K562 (cell line): ENCODE data around the gene YIPF2. TPM values are rescaled to one million over a fixed set of nuclear protein-coding genes. Genes with fewer than 3 reads are reported as not detected.

ENCODE experiments used
- ATAC-seq: fragments of 200-7000 bp; cut with Tn5 transposase; 3 replicates; pipeline ENCODE4 v1.9.1; 2020; ENCODE audit warnings: moderate library complexity
- BruUV-seq: library from RNA; stranded (reverse); fragments of 400-500 nt; replicated peaks from 2 replicates; lab custom pipeline; 2021; lab: Mats Ljungman, UMichigan
- CTCF ChIA-PET: fragments of 300-600 bp; formaldehyde crosslinking; extraction: SDS; loops from one replicate; lab custom pipeline; 2021; ENCODE audit warnings: low intra/inter-chr PET ratio; lab: Yijun Ruan, JAX
- POLR2A ChIA-PET: fragments of 300-600, 350-650 bp; sonication (Branson Sonifier 250); formaldehyde crosslinking; extraction: SDS; loops from one replicate; lab custom pipeline; 2021; ENCODE audit warnings: antibody characterized with exemption, inconsistent platforms; lab: Yijun Ruan, JAX
- DNase-seq, 4 experiments: peaks; one replicate each; pipeline versions ENCODE4 v3.0.0 to v3.0.0-alpha.2; 2011 to 2018; ENCODE audit warnings: low spot score in 3 of 4, mixed read lengths in 3 of 4; ENCODE audit errors: extremely low read depth in 1 of 4
- FAIRE-seq: peaks from 2 replicates; lab custom pipeline; 2011; peaks lifted over from hg19 to GRCh38; lab: Jason Lieb, UNC
- H2AFZ ChIP-seq: 2 replicates; pipeline ENCODE4 v1.6.0; 2011; ENCODE audit warnings: low read depth, low read length, control low read depth, inconsistent platforms
- H3K27ac ChIP-seq: fragments of 200-600 bp; 3 replicates; pipeline ENCODE4 v1.8.0; 2011; ENCODE audit warnings: low read depth, mild to moderate bottlenecking, control low read depth, inconsistent platforms, low read length, moderate library complexity, mixed read lengths; ENCODE audit errors: extremely low read depth
- H3K27me3 ChIP-seq, 2 experiments: fragments of 300-600 bp in 1 of 2; 2 replicates in 1 of 2; 3 replicates in 1 of 2; pipeline versions ENCODE4 v1.6.0 to v1.8.0; 2011; ENCODE audit warnings: inconsistent platforms in 2 of 2, low read length in 2 of 2, mild to moderate bottlenecking in 1 of 2, mixed read lengths in 1 of 2, moderate library complexity in 1 of 2; ENCODE audit not compliant: control insufficient read depth in 2 of 2, insufficient read depth in 2 of 2
- H3K36me3 ChIP-seq: fragments of 300-600 bp; 3 replicates; pipeline ENCODE4 v1.8.0; 2011; ENCODE audit warnings: mild to moderate bottlenecking, low read length, inconsistent platforms; ENCODE audit not compliant: control insufficient read depth, insufficient read depth
- H3K4me1 ChIP-seq, 2 experiments: fragments of 200-600 bp in 1 of 2; replicated peaks in 1 of 2; 2 replicates in 1 of 2; 3 replicates in 1 of 2; pipeline versions ENCODE4 v1.5.1 to v1.8.0; 2011; ENCODE audit warnings: inconsistent platforms in 2 of 2, low read length in 2 of 2, mild to moderate bottlenecking in 1 of 2, mixed read lengths in 1 of 2, moderate library complexity in 1 of 2; ENCODE audit not compliant: control insufficient read depth in 2 of 2, insufficient read depth in 2 of 2
- H3K4me2 ChIP-seq: 2 replicates; pipeline ENCODE4 v1.6.1; 2011; ENCODE audit warnings: low read length, control low read depth, inconsistent platforms, mixed read lengths; ENCODE audit not compliant: insufficient read depth
- H3K4me3 ChIP-seq: fragments of 200-600 bp; sonication (generic), shearing (Covaris generic); 2 replicates; pipeline ENCODE4 v1.5.1; 2016; ENCODE audit warnings: control low read depth, inconsistent platforms
- H3K79me2 ChIP-seq: fragments of 200-600 bp; 3 replicates; pipeline ENCODE4 v1.8.0; 2011; ENCODE audit warnings: low read length, inconsistent platforms; ENCODE audit not compliant: control insufficient read depth, insufficient read depth
- H3K9ac ChIP-seq, 2 experiments: 2 replicates each; pipeline versions ENCODE4 v1.6.0 to v1.6.1; 2011; ENCODE audit warnings: low read depth in 2 of 2, low read length in 2 of 2, control low read depth in 1 of 2, inconsistent platforms in 1 of 2, mild to moderate bottlenecking in 1 of 2, mixed read lengths in 1 of 2; ENCODE audit not compliant: insufficient read depth in 1 of 2
- H3K9me1 ChIP-seq: one replicate; pipeline ENCODE4 v1.6.0; 2011; ENCODE audit warnings: inconsistent platforms, mild to moderate bottlenecking, low read length, moderate library complexity; ENCODE audit not compliant: control insufficient read depth, insufficient read depth
- H3K9me3 ChIP-seq: replicated peaks from 2 replicates; pipeline ENCODE4 v1.5.1; 2011; ENCODE audit warnings: low read depth, low read length, inconsistent platforms; ENCODE audit not compliant: control insufficient read depth, insufficient read depth
- H4K20me1 ChIP-seq: replicated peaks from 2 replicates; pipeline ENCODE4 v1.6.1; 2011; ENCODE audit warnings: low read length, inconsistent platforms, mixed read lengths; ENCODE audit not compliant: control insufficient read depth, insufficient read depth
- ARHGAP35 ChIP-seq: fragments of 450-650 bp; IDR thresholded peaks from 2 replicates; pipeline ENCODE4 v1.6.1; 2018; ENCODE audit not compliant: partially characterized antibody
- DIDO1 ChIP-seq: fragments of 450-650 bp; IDR thresholded peaks from 2 replicates; pipeline ENCODE4 v1.6.1; 2016; ENCODE audit warnings: low read depth, missing biosample characterization, missing genetic modification characterization
- ETV1 ChIP-seq: fragments of 450-650 bp; conservative IDR thresholded peaks from 2 replicates; pipeline ENCODE4 v1.6.1; 2016; ENCODE audit warnings: missing genetic modification characterization, control low read depth, low read depth, missing compliant biosample characterization
- HDAC8 ChIP-seq: fragments of 450-650 bp; IDR thresholded peaks from 2 replicates; pipeline ENCODE4 v1.6.1; 2016; ENCODE audit warnings: mild to moderate bottlenecking, missing genetic modification characterization, moderate library complexity, missing compliant biosample characterization
- HMG20B ChIP-seq: fragments of 250-450 bp; sonication (Bioruptor Pico); IDR thresholded peaks from 2 replicates; pipeline ENCODE4 v1.5.0; 2021; ENCODE audit warnings: mild to moderate bottlenecking
- ILF3 ChIP-seq: fragments of 450-650 bp; IDR thresholded peaks from 2 replicates; pipeline ENCODE4 v1.6.1; 2018; ENCODE audit warnings: antibody characterized with exemption, mild to moderate bottlenecking, moderate library complexity, borderline replicate concordance
- KAT7 ChIP-seq: sonication (generic); formaldehyde crosslinking; IDR thresholded peaks from 2 replicates; pipeline ENCODE4 v1.8.0; 2022; ENCODE audit warnings: missing genetic modification reagents, mild to moderate bottlenecking, borderline replicate concordance
- KLF16 ChIP-seq: IDR thresholded peaks from 2 replicates; pipeline ENCODE4 v1.6.1; 2016; ENCODE audit warnings: antibody characterized with exemption
- MED1 ChIP-seq: sonication (generic); formaldehyde crosslinking; IDR thresholded peaks from 2 replicates; pipeline ENCODE4 v1.8.1; 2023; ENCODE audit warnings: missing genetic modification reagents, borderline replicate concordance
- POLR2A ChIP-seq: fragments of 450-650 bp; conservative IDR thresholded peaks from 2 replicates; pipeline ENCODE4 v1.6.1; 2016
- POLR2B ChIP-seq: fragments of 450-650 bp; IDR thresholded peaks from 2 replicates; pipeline ENCODE4 v1.6.1; 2018; ENCODE audit warnings: low read depth; ENCODE audit not compliant: partially characterized antibody
- POLR2G ChIP-seq: fragments of 200-400 bp; formaldehyde crosslinking; IDR thresholded peaks from 2 replicates; pipeline ENCODE4 v1.6.1; 2017; ENCODE audit warnings: low read depth, mild to moderate bottlenecking, antibody characterized with exemption, low read length, moderate library complexity
- RBFOX2 ChIP-seq: fragments of 200-400 bp; formaldehyde crosslinking; IDR thresholded peaks from 2 replicates; pipeline ENCODE4 v1.6.1; 2017; ENCODE audit warnings: low read depth, mild to moderate bottlenecking, low read length, moderate library complexity
- SREBF1 ChIP-seq: fragments of 150-350 bp; IDR thresholded peaks from 2 replicates; pipeline ENCODE4 v1.6.1; 2014; ENCODE audit warnings: antibody characterized with exemption, low read depth, low read length, borderline replicate concordance
- SUPT5H ChIP-seq: fragments of 450-650 bp; IDR thresholded peaks from 2 replicates; pipeline ENCODE4 v1.6.1; 2016
- ZNF696 ChIP-seq: fragments of 250-450 bp; sonication (Bioruptor Pico); conservative IDR thresholded peaks from 2 replicates; pipeline ENCODE4 v1.4.0; 2020; ENCODE audit warnings: mild to moderate bottlenecking, moderate library complexity
- WGBS: fragments of 100-300 bp; shearing (Covaris generic); methylation state at CpG from one replicate; pipeline ENCODE4 v1.1.6; 2016; ENCODE audit warnings: low coverage, mixed read lengths; ENCODE audit not compliant: insufficient coverage; ENCODE audit errors: missing lambda C conversion rate; 5-methylcytosine and 5-hydroxymethylcytosine counted together
- in situ Hi-C: fragments of 300-500 bp; cut with MboI; formaldehyde crosslinking; loops from 4 replicates; pipeline ENCODE4 v1.15.0; 2018; ENCODE audit warnings: inconsistent platforms, mixed read lengths
- intact Hi-C: fragments of 100-400 bp; cut with micrococcal nuclease; formaldehyde crosslinking; loops from 2 replicates; pipeline ENCODE4 v1.14.2; 2022
- polyA plus RNA-seq, 8 experiments: library from polyadenylated mRNA; depleted of rRNA in 4 of 8; stranded (reverse) in 5 of 8; unstranded in 3 of 8; fragments of >200 nt; fragmentation: Nextera tagmentation in 2 of 8; fragmentation: Illumina TruSeq in 1 of 8; extraction: Ambion mirVana in 2 of 8; extraction: Trizol in 1 of 8; gene quantifications; 2 replicates each; pipeline versions ENCODE4 v1.2.1 to v1.2.3, GENCODE V29; 2011 to 2014; ENCODE audit warnings: inconsistent platforms in 1 of 8, missing spikeins in 1 of 8
- total RNA-seq, 7 experiments: library from RNA; depleted of rRNA in 6 of 7; stranded (reverse); fragments of >200 nt in 6 of 7; fragmentation: Illumina TruSeq in 2 of 7; extraction: Trizol in 2 of 7; gene quantifications; 2 replicates each; pipeline versions ENCODE4 v1.2.1 to v1.2.3, GENCODE V29; 2011 to 2021; ENCODE audit warnings: low replicate concordance in 1 of 7
- TF ChIP-seq, protein P1 (sequence below): sonication (generic); formaldehyde crosslinking; IDR thresholded peaks from 2 replicates; pipeline ENCODE4 v1.8.0; 2022; ENCODE audit warnings: missing genetic modification reagents, mild to moderate bottlenecking, moderate library complexity, borderline replicate concordance
- TF ChIP-seq, protein P2 (sequence below), 2 experiments: IDR thresholded peaks; 2 replicates each; pipeline ENCODE4 v1.6.1; 2012; ENCODE audit warnings: improper control_type of control experiment in 2 of 2, low read depth in 2 of 2, low read length in 2 of 2, borderline replicate concordance in 1 of 2

The YIPF2 gene
- total and polyA plus RNA-seq, 9 of the 15 experiments (the other 6 are each of a cell fraction or from before 2014, with no cell fraction given): 1.3 to 65.2 (median 31.6) TPM

DNA sequence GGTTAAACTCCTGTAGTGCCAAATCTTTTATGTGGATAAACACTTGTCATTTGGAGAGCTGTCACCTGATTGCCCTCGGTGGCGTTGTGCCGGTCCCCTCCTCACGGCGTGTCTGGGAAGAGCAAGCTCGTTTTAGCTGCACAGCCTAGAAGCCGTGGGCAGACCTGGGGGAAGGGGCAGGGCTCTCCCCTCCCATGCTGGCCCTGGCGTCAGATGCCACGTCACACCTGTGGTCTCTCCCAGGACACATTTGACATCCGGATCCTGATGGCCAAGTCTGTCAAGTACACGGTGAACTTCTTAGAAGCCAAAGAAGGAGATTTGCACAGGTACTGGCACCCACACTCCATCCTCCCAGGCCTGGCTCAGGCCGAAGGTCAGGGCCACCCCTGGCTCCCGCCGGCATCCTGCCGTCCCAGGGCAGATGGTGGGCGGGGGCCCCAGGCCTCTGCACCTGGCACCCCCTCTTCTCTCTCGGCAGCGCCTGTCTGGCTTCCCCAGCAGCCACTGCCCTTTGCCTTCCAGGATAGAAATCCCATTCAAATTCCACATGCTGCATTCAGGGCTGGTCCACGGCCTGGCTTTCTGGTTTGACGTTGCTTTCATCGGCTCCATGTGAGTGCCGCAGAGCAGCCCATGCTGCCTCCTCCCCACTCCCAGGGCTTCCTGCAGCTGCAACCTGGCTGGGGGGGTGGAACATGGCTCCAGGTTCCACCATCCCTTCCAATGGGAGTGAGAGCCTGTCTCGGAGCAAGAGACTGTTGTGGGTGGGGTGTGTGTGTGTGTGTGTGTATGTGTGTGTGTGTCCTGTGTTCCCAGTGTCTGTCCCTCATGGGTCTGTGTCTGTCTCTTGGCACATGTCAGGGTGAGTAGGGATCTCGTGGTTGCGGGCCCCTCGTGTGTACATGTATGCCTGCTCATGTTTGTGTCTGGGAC, 8.8 kb downstream of the YIPF2 start:
- no peaks in the 10 kb centered on the region for H3K27me3 ChIP-seq
- peaks cover 81% of the 10 kb centered on the region; the same call in 1 of the 3 replicates for H3K36me3 ChIP-seq
- ChIA-PET POLR2A (interaction anchor here (0.5 to 2.4 kb wide), 8 partner anchors 8 to 260 kb away, joined by 3 to 7 read pairs (median 3); no protein-coding TSS in a partner anchor), CTCF (no interaction called here)
- peaks cover 0 to 49% of the 10 kb centered on the region in 2 experiments; a peak in 2 of 5 replicates for H3K4me1 ChIP-seq
- peak; percentile 59 for TF ChIP-seq SUPT5H
- peak; percentile 43 for TF ChIP-seq POLR2B
- no peak for TF ChIP-seq HMG20B (CRISPR knock-in tag)
- TF ChIP-seq KLF16: no peak
- TF ChIP-seq ETV1: no peak
- peak; percentile 59 for TF ChIP-seq POLR2A
- TF ChIP-seq, protein P1, sequence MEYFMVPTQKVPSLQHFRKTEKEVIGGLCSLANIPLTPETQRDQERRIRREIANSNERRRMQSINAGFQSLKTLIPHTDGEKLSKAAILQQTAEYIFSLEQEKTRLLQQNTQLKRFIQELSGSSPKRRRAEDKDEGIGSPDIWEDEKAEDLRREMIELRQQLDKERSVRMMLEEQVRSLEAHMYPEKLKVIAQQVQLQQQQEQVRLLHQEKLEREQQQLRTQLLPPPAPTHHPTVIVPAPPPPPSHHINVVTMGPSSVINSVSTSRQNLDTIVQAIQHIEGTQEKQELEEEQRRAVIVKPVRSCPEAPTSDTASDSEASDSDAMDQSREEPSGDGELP (CRISPR knock-in tag): 0 out of 2 replicates have a peak, but pooled peaks have one; percentile 20
- TF ChIP-seq DIDO1 (tag): no peak
- no peak for TF ChIP-seq HDAC8 (tag)
- no peak for TF ChIP-seq ARHGAP35
- TF ChIP-seq POLR2G: peak; percentile 10; the same call in 1 of the 2 replicates
- no peak for TF ChIP-seq SREBF1
- no peak for TF ChIP-seq ZNF696 (CRISPR knock-in tag)
- TF ChIP-seq, protein P2, sequence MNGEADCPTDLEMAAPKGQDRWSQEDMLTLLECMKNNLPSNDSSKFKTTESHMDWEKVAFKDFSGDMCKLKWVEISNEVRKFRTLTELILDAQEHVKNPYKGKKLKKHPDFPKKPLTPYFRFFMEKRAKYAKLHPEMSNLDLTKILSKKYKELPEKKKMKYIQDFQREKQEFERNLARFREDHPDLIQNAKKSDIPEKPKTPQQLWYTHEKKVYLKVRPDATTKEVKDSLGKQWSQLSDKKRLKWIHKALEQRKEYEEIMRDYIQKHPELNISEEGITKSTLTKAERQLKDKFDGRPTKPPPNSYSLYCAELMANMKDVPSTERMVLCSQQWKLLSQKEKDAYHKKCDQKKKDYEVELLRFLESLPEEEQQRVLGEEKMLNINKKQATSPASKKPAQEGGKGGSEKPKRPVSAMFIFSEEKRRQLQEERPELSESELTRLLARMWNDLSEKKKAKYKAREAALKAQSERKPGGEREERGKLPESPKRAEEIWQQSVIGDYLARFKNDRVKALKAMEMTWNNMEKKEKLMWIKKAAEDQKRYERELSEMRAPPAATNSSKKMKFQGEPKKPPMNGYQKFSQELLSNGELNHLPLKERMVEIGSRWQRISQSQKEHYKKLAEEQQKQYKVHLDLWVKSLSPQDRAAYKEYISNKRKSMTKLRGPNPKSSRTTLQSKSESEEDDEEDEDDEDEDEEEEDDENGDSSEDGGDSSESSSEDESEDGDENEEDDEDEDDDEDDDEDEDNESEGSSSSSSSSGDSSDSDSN (IDR thresholded peaks at IDR 0.05; ENCODE audit: borderline replicate concordance in 1 of 2, low read depth in 2 of 2, low read length in 2 of 2): no peak
- TF ChIP-seq MED1 (CRISPR knock-in tag): no peak
- TF ChIP-seq ILF3: no peak
- no peak for TF ChIP-seq RBFOX2
- TF ChIP-seq KAT7 (CRISPR knock-in tag): no peak
- no peak for FAIRE-seq
- no peak overlapping the region for H3K4me3 ChIP-seq
- H3K9me1 ChIP-seq: peaks cover 5% of the 10 kb centered on the region
- in situ Hi-C loops: no loop called here
- H3K4me2 ChIP-seq: no peak overlapping the region
- 87% methylated on average over 23 of the region's 26 CpGs for WGBS
- intact Hi-C loops: no loop called here
- peak in 1 of 4 experiments; percentile 21 for DNase-seq
- no peaks in the 10 kb centered on the region for H4K20me1 ChIP-seq
- H2AFZ ChIP-seq: no peak overlapping the region
- BruUV-seq: no TSS peak
- no peaks in the 10 kb centered on the region for H3K9me3 ChIP-seq
- no peaks in the 10 kb centered on the region for H3K79me2 ChIP-seq
- H3K27ac ChIP-seq: no peak overlapping the region
- no peak overlapping the region; a peak in 1 of 4 replicates for H3K9ac ChIP-seq
- ATAC-seq: no peak
